ENCODE measurements around the gene PEX19. TPM values are rescaled to one million over a fixed set of nuclear protein-coding genes. Genes with fewer than 3 reads are reported as not detected.
A peak's percentile ranks its signal among the peaks of the same experiment; 100 is the strongest.

The PEX19 gene
- total RNA-seq, 1 donor from 2014 or later, result 50.1 TPM

DNA sequence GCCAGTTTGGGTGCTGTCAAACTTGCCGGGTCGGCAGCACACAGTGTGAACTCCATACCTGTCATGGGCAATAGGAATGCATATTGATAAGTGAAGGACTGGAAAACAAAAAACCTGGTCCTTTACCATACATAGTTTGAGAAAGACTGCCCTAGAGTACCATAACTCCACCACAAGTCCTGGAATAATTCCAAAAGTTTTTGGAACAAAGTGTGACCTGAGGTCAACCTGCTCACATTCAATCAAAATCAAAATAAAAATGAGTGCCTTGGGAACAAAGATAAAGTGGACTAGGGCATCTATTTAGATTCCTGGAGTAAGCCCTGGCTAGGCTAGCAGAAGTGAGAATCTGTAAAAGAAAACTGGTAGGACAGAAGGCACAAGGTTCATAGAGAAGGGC lies 7.6 kb downstream of the PEX19 start:
- no peak for DNase-seq

DNA sequence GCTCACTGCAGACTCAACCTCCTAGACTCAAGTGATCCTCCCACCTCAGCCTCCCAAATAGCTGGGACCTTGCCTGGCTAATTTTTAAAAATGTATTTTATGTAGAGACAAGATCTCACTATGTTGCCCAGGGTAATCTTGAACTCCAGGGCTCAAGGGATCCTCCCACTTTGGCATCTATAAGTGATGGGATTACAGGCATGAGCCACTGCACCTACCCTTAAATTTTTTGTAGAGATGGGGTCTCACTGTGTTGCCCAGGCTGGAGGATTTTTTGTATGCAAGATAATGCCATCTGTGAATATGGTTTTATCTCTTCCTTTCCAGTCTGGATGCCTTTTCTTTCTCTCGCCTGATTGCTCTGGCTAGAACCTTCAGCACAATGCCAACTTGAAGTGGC lies 13.9 kb downstream of the PEX19 start:
- no peak for DNase-seq

DNA sequence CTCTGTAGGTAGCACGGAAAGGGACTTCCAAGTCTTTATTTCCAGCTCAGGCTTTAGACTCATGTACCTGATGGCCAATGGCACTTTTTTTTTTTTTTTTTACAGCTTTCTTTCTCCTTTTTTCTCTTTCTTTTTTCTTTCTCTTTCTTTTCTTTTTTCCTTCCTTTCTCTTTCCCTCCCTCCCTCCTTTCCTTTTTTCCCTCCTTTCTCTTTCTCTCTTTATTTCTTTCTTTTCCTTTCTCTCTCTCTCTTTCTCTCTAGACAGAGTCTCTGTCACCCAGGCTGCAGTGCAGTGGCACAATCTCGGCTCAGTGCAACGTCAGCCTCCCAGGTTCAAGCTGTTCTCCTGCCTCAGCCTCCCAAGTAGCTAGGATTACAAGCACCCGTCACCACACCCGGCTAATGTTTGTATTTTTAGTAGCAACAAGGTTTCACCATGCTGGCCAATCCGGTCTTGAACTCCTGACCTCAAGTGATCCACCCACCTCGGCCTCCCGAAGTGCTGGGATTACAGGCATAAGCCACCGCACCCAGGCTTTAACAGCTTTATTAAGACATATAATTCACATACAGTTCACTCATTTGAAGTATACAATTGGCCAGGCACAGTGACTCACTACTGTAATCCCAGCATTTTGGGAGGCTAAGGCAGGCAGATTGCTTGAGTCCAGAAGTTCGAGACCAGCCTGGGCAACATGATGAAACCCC lies 17.5 kb downstream of the PEX19 start:
- no peak for DNase-seq

DNA sequence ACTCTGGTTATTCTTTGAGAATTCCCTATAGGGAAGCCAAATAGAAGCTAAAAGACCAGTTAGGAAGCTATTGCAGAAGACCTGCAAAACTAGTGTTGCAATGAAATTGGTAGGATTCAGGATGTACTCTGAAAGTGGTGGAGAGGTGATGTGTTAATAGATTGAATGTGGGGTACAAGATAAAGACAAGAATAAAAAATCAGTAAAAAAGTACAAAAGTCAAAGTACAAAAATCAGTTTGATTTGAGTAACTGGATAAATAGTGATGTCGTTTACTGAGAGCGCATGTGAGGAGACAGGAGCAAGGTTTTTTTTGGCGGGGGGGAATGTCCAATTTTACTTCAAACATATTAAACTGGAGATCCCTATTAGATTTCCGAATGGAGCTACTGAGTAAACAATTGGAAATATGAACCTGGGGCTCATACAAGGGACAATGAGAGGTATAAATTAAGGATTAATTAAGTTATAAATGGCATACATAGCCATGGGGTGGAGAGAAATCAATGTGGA lies 20.1 kb downstream of the PEX19 start:
- no peak for DNase-seq

DNA sequence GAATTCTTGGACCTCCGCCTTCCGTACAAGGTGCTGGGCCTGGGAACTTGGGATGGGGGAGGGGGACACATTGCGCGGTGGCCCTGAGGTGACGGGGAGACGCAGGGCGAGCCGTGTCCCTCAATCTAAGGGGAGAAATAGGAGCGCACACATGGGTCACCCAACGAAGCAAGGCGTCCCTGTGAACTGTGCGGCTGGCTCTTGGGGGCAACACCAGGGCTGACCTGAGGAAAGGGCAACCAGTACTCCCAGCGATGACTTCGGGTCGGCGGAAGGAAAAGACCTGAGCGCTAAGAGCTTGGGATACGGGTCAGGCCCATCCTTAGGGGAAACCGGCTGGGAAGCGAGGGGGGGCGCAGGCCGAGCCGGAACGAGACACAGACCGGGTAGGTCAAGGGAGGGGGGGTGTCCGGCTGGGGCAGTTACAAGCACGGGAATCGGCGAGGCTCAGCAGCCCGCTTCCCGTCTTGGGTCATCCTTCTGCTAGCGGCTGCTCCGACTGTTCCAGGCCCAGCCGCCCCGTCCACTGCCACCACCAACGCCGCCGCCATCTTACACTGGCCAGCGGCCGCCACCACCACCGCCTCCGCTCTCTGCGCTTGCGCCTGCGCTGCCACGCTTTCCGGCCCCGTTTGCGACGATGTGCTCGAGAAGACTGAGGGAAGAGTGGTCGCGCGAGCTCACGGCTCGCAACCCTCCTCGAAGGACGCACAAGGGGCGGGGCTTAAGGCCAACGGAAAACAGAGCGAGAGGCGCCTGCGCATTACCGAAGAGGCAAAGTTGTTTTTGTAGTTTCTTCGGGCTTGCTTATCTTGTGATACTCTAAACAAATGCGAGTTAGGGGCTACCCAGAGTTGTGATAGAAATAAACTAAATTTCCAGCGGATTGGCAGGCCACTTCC lies 22.8 kb downstream of the PEX19 start, which contains the start of gene DCAF8:
DCAF8 (minus strand) TSS at position 657 of the 902 bp plus-strand sequence. CDS start 18,541 bp downstream, outside the sequence.
- peak; percentile 97 for DNase-seq

DNA sequence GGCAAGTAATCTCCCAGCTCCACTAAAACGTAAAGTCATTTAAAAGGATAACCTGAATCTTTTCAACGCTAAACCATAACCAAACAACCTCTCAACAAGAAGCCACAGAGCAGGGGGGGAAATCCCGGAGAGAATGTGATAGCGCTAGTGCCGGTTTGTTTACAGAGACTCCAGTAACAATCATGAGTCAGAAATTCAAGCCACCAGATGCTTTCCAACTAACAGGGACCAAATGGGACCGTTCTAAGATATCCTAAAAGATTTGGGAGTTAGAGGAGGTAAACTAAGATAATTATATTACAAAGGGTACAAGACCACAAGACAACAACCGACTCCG lies 23.4 kb downstream of the PEX19 start:
- DNase-seq, result peak; percentile 52

DNA sequence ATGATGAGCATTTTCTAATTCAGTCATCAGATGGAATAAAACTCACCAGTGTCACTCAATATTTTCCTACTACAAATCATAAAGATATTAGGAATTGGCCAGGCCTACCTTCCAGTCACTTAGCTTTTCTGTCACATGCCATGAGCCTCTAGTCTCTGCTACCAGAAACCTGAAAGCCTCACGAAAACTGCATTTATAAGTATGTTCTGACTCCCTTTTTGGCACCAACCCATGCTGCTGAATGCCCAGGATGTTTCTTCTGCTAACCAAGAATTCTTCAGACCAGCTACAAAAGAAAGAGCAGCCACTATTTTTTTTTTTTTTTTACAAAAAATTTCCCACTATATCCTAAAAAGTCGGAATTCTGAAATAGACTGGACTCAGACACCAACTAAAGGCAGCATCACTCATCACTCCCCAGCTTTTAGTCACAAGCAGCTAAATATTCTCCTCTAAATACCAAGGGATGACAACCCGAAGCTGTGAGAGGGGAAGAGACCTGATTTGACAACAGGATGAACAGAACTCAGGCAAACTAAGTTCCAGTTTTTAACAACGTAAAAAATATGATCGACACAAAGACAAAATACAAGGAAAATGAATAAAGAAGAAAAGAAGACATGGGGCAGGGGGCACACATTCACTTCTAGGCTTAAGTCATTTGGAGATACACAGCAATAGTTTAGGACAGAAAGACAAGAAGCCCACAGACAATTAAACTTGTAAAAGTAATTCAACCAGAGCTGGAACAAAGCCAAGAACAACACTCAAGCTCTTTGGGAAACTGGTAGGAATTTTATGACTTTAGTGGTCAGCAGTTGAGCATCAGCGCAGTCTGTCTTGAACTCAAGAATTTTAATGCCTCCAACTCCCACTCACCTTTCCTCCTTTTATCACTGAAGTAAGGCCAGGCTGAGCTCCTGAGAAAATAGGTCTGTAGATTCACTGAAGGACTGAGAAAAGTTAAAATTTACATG lies 24.2 kb downstream of the PEX19 start:
- peak; percentile 24 for DNase-seq

DNA sequence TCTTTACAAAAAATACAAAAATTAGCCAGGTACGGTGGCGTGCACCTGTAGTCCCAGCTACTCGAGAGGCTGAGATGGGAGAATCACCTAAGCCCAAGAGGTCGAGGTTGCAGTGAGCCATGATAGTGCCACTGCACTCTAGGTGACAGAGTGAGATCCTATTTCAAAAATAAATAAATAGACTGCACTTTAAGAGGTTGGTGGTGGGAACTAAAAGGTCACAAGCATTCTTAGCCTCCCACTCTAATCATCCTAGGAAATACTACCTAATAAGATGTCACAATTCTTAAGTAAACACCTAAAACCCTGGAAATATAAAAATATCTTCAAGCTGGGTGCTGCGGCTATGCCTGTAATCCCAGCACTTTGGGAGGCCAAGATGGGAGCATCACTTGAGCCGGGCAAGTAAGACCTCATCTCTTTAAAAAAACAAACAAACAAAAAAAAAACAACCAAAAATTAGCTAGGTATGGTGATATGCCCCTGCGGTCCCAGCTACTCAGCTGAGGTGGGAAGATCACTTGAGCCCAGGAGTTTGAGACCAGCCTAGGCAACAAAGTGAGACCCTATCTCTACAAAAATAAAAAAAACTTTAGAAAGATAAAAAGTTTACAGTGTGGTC lies 26.6 kb downstream of the PEX19 start:
- no peak for DNase-seq

DNA sequence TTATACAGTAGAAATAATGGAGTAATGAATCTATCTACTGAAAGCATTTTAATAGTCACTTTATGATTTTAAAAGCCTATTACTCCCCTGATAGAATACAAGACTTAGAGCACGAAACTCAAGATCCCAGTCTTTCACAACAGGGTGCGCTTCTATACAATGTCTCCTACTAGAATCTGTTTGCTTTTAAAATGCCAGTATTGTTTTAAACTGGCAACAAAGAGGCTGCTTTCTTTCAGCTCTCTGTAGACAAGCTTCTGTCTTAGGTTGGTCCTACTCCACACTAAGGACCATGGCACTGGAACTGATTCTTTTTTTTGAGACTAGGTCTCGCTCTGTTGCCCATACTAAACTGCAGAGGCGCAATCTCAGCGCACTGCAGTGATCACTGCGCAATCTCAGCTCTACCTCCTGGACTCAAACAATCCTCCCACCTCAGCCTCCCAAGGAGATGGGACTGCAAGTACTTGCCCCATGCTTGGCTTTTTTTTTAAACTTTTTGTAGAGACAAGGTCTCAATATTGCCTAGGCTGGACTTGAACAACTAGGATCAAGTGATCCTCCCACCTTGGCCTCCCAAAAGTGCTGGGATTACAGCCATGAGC lies 27.4 kb downstream of the PEX19 start:
- DNase-seq, result no peak

DNA sequence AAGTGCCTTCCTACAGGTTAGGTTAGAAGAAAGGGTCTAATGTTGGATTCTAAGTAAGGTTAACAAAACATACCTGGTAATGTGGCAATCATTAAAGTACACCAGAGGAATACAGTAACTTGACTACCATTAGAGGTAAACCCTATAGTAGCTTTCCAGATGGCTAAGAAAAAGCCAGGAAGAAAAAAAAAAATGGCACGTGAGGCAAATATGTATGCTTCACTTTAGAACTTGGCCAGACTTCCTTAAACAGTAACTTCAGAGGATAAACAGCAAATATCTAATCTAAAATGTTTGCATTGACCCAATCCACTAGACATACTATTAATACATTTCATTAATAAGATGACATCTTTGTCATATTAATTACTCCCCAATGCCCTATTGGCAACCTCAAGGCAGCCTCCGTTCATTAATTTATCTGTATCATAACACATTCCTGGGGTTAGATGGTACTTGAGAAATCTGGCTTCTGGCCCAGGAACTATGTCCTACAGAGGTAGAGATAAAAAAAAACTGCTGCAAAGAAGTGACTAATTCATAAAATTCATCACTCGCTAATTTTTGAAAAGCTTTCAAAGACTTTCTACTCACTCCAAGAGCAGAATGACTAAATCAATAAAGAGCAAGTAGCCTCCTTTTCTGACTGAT lies 28.4 kb downstream of the PEX19 start:
- no peak for DNase-seq

DNA sequence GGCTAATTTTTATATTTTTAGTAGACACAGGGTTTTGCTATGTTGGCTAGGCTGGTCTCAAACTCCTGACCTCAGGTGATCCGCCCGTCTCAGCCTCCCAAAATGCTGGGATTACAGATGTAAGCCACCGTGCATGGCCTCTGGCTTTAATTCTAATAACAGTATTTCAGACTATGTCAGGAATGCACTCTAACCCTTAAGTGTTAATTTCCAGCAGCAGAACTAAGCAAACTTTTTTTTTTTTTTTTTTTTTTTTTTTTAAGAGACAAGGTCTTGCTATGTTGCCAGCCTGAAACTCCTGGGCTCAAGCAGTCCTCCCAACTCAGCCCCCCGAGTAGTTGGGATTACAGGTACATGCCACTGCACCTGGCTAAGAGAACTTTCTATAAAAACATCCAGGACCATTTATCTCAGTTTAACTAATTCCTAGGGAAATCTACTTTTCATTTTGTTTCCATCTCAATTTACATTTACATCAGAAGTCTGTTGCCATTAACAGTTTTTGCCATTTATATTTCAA lies 29.1 kb downstream of the PEX19 start:
- DNase-seq, result no peak

DNA sequence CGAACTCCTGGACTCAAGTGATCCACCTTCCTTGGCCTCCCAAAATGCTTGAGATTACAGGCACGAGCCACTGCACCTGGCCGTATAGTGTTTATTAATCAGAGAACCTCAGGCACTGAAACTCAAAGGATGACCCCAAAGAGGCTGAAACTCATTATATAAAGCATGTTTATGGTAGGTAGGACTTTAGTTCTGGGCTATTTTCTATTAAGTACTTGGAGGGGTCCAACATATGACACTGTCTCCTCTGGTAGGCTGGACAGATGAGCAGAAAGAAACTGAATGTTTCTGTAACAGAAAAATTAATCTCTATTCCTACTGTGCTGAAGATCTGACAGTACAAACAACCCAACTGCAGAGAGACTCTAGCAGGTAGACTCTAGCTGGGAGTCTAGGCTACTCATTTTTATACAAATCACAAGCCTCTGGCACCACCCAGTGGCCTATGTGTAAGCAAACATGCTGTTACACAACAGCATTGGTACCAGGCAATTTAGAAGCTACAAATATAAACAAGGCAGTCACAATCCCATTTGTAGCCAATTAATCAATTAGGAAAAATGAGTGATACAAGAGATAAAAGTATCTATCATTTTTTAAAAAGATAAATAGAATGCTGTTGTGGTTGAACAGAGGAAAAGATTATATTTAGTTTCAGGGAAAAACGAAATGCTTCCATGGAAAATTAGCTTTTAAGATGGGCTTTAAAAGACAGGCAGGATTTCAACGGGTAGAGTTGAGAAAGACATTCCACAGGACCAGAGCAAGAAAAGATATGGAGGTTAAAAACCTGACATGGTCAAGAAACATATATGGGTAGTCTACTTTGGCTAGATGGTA lies 33.0 kb downstream of the PEX19 start:
- peak; percentile 44 for DNase-seq

DNA sequence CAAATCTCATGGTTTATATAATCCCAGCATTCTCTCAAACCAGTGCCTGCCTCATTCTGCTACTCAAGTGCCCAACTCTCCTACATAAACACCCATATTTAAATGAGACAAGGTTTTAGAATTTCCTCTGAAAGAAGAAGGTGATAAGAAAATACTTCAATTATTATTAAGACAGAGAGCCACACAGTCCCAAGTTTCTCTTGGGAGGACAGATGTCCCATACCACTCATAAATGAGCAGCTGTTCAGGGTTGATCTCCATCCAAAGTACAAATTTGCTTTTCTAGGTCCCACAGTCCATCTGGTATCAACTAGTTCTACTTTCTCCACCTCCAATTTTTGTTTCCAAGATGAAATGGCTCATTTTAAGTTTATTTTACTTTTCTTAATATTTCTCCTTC lies 33.9 kb downstream of the PEX19 start:
- no peak for DNase-seq

DNA sequence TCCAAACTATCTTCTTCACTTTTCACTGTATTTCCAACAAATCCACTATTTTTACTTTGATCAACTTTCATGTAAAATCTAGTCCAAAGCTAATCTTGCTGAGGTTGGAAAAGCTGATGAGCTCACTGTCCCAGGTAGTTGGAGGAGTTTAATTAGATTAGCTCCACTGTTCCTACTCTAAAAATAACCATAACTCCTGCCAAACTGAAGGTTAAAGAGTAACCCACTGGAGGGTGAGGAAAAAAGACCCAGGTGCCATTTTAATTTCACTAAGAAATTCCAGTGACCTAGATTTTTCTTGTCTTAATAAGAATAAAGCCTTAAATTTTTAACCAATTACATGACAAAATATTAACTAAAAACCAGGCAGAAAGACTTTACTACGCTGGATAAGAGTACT lies 37.9 kb downstream of the PEX19 start:
- DNase-seq, result no peak

DNA sequence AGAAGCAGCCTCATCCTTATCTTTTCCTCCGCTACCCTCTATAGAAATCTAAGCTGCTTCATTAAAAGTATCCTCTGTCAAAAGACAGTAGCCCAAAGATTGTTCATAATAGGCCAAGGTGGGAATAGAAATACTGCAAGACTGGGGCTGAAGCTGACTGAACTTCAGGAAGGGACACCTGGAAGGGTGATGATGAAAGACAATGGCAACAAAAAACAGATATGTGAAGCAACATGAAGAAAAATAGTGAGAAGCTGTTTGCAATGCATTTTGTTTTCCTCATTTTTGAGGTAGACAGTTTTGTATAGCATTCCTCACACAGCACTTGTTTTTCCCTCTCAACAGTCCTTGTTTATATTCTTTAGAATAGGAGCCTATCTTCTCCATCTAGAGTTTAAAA lies 39.5 kb downstream of the PEX19 start:
- no peak for DNase-seq

DNA sequence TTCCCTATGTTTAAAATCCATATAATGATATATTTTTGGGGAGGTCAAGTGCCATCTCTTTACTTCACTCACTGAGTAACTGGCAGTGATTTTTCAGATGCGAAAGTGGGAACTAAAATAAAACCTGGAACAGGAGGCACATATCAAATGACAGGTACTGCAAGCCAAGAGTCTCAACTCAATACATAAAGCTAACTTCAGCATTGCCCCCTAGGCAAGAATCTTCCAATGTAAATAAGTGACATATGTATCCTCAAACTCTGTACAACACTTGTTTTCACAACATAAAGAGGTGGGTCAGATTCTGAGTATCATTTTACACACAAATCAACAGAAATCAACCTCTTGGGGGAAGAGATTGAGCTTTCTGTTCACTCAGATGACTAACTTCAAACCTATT lies 40.7 kb downstream of the PEX19 start:
- DNase-seq, result no peak

DNA sequence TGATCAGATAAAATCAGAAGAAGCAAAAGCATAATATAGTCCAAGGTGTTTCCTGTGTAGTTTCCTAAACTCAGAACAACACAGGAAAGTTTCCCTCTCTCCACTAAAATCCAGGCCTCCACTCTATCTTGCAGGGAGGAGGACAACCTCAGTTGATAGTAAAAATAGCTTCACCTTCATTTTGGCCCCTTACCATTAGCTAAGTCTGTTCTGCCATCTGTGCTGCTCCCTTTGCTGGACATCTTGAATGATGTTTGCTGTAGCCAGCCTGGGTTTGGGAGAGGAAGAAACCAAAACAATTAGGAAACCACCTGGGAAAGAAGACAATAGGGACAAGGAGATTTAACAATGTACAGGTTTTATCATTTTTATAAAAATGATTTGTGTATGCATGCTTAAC lies 41.2 kb downstream of the PEX19 start:
- no peak for DNase-seq

DNA sequence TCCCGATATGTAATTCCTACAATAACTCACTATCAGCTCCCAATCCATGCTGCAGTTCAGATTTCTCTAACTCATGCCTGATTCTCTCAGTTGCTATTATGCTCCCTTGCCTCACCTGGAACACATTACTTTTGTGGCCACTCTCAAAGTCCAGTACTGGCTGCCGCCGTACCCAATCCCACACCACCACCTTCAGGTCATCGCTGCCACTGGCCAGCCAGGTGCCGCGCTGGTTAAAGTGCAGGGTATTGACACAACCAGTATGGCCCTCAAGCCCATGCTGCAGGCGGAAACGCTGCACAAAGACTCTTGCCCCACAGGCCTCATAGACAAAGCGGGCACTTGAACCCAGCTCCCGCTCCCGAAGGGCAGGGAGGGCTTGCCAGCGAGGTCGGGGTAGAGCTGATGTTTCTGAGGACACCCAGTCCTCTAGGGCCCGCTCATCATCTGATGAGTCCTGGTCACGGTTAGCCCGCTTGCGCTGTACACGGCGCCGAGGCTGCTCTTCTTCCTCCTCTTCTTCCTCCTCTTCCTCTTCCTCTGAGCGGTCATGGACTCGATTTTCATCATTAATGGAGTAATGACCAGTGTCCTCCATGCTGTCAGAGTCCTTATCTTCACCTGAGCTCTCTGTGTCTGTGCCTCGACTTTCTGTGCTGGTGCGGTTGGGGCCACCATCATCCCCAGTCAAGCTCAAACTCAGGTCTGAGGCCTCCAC lies 45.2 kb downstream of the PEX19 start:
- no peak for DNase-seq

DNA sequence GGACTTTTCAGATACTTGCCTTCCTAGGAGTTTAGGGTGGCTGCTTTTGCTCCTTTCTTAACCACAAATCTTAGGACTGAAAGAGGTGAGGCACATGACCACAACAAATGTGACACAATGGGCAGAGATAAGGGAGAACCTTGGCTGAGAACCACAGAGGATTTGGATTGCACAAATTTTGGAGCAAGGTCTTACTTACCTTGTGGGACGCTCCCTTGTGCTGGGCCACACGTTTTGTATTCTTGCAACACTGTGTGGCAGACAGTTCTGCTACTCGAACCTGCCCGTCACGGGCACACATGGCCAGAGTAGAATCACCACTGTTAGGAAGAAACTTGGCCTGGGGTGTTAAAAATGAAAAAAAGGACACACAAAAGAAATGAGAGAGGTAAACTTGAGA lies 46.5 kb downstream of the PEX19 start:
- DNase-seq, result no peak

Measured in skin of body (tissue), 2 donors.